DMS114 treated with DMSO at 0.1 percent for 48 hours (cell line): ENCODE results near the gene EGFR.
"Not testable (repeated sequence)": the region's sequence is repeated elsewhere in the genome, so short reads cannot be mapped to it uniquely, and the experiment has no call there.

ENCODE experiments used
- DNase-seq: peaks from one replicate; lab custom pipeline; 2025; ENCODE audit not compliant: unreplicated experiment; lab: John Stamatoyannopoulos, UW

The EGFR gene

GRCh38 chr7:55034776-55035175 is 16.0 kb downstream of the EGFR start:
- DNase-seq, result no peak

GRCh38 chr7:55035410-55035809 is 16.6 kb downstream of the EGFR start:
- not testable (repeated sequence) for DNase-seq

GRCh38 chr7:55036950-55037736 is 18.3 kb downstream of the EGFR start:
- DNase-seq, result no peak

GRCh38 chr7:55043691-55044370 is 25.0 kb downstream of the EGFR start:
- DNase-seq, result no peak

GRCh38 chr7:55044371-55044717 is 25.5 kb downstream of the EGFR start:
- DNase-seq, result no peak

- DNase-seq, result no peak
These were observed 26.0 kb downstream of the EGFR start for GRCh38 chr7:55044791-55045190.

- no peak for DNase-seq
These were observed 27.9 kb downstream of the EGFR start for GRCh38 chr7:55046582-55047342.

GRCh38 chr7:55048221-55048859 is 29.5 kb downstream of the EGFR start:
- no peak for DNase-seq

- no peak for DNase-seq
These were observed 31.5 kb downstream of the EGFR start for GRCh38 chr7:55050281-55050680.

- DNase-seq, result no peak
These were observed 33.3 kb downstream of the EGFR start for GRCh38 chr7:55052081-55052480.

GRCh38 chr7:55052741-55053427 is 34.1 kb downstream of the EGFR start:
- DNase-seq, result no peak

GRCh38 chr7:55053651-55054571 is 35.1 kb downstream of the EGFR start:
- no peak for DNase-seq

GRCh38 chr7:55054758-55055157 is 35.9 kb downstream of the EGFR start:
- DNase-seq, result no peak

- no peak for DNase-seq
These were observed 36.7 kb downstream of the EGFR start for GRCh38 chr7:55055479-55055878.

- no peak for DNase-seq
These were observed 37.3 kb downstream of the EGFR start for GRCh38 chr7:55056068-55056467.

- DNase-seq, result no peak
These were observed 38.0 kb downstream of the EGFR start for GRCh38 chr7:55056577-55057480.

GRCh38 chr7:55058314-55058713 is 39.5 kb downstream of the EGFR start:
- DNase-seq, result no peak

GRCh38 chr7:55059021-55059420 is 40.2 kb downstream of the EGFR start:
- DNase-seq, result no peak

GRCh38 chr7:55060085-55060484 is 41.3 kb downstream of the EGFR start:
- DNase-seq, result no peak
